WTC11 (cell line): ENCODE results near the gene KCNMA1. TPM values are rescaled to one million over a fixed set of nuclear protein-coding genes. Genes with fewer than 3 reads are reported as not detected.

Source experiments
- ATAC-seq: fragments of 200-7000 bp; cut with Tn5 transposase; 2 replicates; pipeline ENCODE4 v1.10.0; 2021; ENCODE audit warnings: mild to moderate bottlenecking, moderate library complexity
- CTCF ChIA-PET: fragments of 300-600 bp; sonication (Branson Sonifier 250); formaldehyde crosslinking; loops from one replicate; lab custom pipeline; 2021; ENCODE audit warnings: antibody characterized with exemption; lab: Charles Lee
- POLR2A ChIA-PET: fragments of 350-600 bp; sonication (Branson Sonifier 250); formaldehyde crosslinking; loops from one replicate; lab custom pipeline; 2021; ENCODE audit warnings: antibody characterized with exemption; lab: Charles Lee
- DNase-seq: peaks from one replicate; pipeline ENCODE4 v3.0.0; 2021; ENCODE audit warnings: low spot score
- H3K27ac Mint-ChIP-seq: 2 replicates; pipeline ENCODE4 v1.8.0; 2021; ENCODE audit warnings: mixed read lengths
- H3K27me3 Mint-ChIP-seq: 2 replicates; pipeline ENCODE4 v1.8.0; 2021; ENCODE audit warnings: low read depth, mild to moderate bottlenecking, moderate library complexity, mixed read lengths
- H3K36me3 Mint-ChIP-seq: 2 replicates; pipeline ENCODE4 v1.8.0; 2021; ENCODE audit warnings: mixed read lengths
- H3K4me1 Mint-ChIP-seq: 2 replicates; pipeline ENCODE4 v1.8.0; 2022; ENCODE audit warnings: mixed read lengths
- H3K4me3 Mint-ChIP-seq: 2 replicates; pipeline ENCODE4 v1.8.0; 2021; ENCODE audit warnings: mild to moderate bottlenecking, moderate library complexity, mixed read lengths
- H3K9me3 Mint-ChIP-seq: 2 replicates; pipeline ENCODE4 v1.8.0; 2021; ENCODE audit warnings: mixed read lengths
- ATF6 ChIP-seq: sonication (generic); formaldehyde crosslinking; IDR thresholded peaks from 2 replicates; pipeline ENCODE4 v1.8.1; 2023; ENCODE audit warnings: mild to moderate bottlenecking, missing genetic modification reagents
- GABPB1 ChIP-seq: sonication (generic); formaldehyde crosslinking; IDR thresholded peaks from 2 replicates; pipeline ENCODE4 v1.8.1; 2023; ENCODE audit warnings: mild to moderate bottlenecking, missing genetic modification reagents
- IRF2 ChIP-seq: sonication (generic); formaldehyde crosslinking; IDR thresholded peaks from 2 replicates; pipeline ENCODE4 v1.8.0; 2022; ENCODE audit warnings: low read depth, missing genetic modification reagents, borderline replicate concordance
- JAZF1 ChIP-seq: fragments of 250-450 bp; sonication (Bioruptor Pico); IDR thresholded peaks from 2 replicates; pipeline ENCODE4 v1.9.0; 2021; ENCODE audit warnings: moderate library complexity, mild to moderate bottlenecking, inconsistent platforms
- NFE2L1 ChIP-seq: sonication (generic); formaldehyde crosslinking; IDR thresholded peaks from 2 replicates; pipeline ENCODE4 v1.8.1; 2023; ENCODE audit warnings: missing genetic modification reagents
- OVOL2 ChIP-seq: fragments of 250-450 bp; sonication (Bioruptor Pico); IDR thresholded peaks from 2 replicates; pipeline ENCODE4 v1.9.0; 2021; ENCODE audit warnings: mild to moderate bottlenecking, borderline replicate concordance
- PRDM15 ChIP-seq: sonication (generic); formaldehyde crosslinking; IDR thresholded peaks from 2 replicates; pipeline ENCODE4 v1.8.0; 2022; ENCODE audit warnings: missing genetic modification reagents
- SMAD3 ChIP-seq: sonication (generic); formaldehyde crosslinking; IDR thresholded peaks from 2 replicates; pipeline ENCODE4 v1.8.0; 2022; ENCODE audit warnings: missing genetic modification reagents, mild to moderate bottlenecking, borderline replicate concordance
- SMAD4 ChIP-seq: sonication (generic); formaldehyde crosslinking; IDR thresholded peaks from 2 replicates; pipeline ENCODE4 v1.8.0; 2022; ENCODE audit warnings: mild to moderate bottlenecking, missing genetic modification reagents
- SP1 ChIP-seq: sonication (generic); formaldehyde crosslinking; conservative IDR thresholded peaks from 2 replicates; pipeline ENCODE4 v1.8.1; 2022; ENCODE audit warnings: missing genetic modification reagents
- STAT6 ChIP-seq: sonication (generic); formaldehyde crosslinking; conservative IDR thresholded peaks from 2 replicates; pipeline ENCODE4 v1.8.1; 2023; ENCODE audit warnings: mild to moderate bottlenecking, low read depth, missing genetic modification reagents, moderate library complexity
- ZNF263 ChIP-seq: sonication (generic); formaldehyde crosslinking; IDR thresholded peaks from 2 replicates; pipeline ENCODE4 v1.8.1; 2022; ENCODE audit warnings: low read depth, mild to moderate bottlenecking, moderate library complexity, missing genetic modification reagents
- ZNF512 ChIP-seq: sonication (generic); formaldehyde crosslinking; IDR thresholded peaks from 2 replicates; pipeline ENCODE4 v1.8.1; 2022; ENCODE audit warnings: missing genetic modification reagents, borderline replicate concordance
- ZNF532 ChIP-seq: fragments of 250-450 bp; sonication (Bioruptor Pico); IDR thresholded peaks from 2 replicates; pipeline ENCODE4 v1.9.0; 2021; ENCODE audit warnings: mild to moderate bottlenecking, borderline replicate concordance
- ZNF671 ChIP-seq: fragments of 250-450 bp; sonication (Bioruptor Pico); IDR thresholded peaks from 2 replicates; pipeline ENCODE4 v1.8.0; 2021; ENCODE audit warnings: mild to moderate bottlenecking
- total RNA-seq: library from RNA; stranded (reverse); gene quantifications from 3 replicates; pipeline ENCODE4 v1.2.3, GENCODE V29; 2021
- TF ChIP-seq, protein P1 (sequence below): fragments of 250-450 bp; sonication (Bioruptor Pico); IDR thresholded peaks from 2 replicates; pipeline ENCODE4 v1.9.0; 2021; ENCODE audit warnings: mild to moderate bottlenecking

Gene KCNMA1
- total RNA-seq, 1 experiment from 2014 or later, result 7.3 TPM

- TF ChIP-seq SMAD3 (CRISPR knock-in tag), result no peak
- TF ChIP-seq GABPB1 (CRISPR knock-in tag), result 0 out of 2 replicates have a peak, but pooled peaks have one; percentile 28
- no peak for TF ChIP-seq ZNF512 (CRISPR knock-in tag)
- TF ChIP-seq, protein P1, sequence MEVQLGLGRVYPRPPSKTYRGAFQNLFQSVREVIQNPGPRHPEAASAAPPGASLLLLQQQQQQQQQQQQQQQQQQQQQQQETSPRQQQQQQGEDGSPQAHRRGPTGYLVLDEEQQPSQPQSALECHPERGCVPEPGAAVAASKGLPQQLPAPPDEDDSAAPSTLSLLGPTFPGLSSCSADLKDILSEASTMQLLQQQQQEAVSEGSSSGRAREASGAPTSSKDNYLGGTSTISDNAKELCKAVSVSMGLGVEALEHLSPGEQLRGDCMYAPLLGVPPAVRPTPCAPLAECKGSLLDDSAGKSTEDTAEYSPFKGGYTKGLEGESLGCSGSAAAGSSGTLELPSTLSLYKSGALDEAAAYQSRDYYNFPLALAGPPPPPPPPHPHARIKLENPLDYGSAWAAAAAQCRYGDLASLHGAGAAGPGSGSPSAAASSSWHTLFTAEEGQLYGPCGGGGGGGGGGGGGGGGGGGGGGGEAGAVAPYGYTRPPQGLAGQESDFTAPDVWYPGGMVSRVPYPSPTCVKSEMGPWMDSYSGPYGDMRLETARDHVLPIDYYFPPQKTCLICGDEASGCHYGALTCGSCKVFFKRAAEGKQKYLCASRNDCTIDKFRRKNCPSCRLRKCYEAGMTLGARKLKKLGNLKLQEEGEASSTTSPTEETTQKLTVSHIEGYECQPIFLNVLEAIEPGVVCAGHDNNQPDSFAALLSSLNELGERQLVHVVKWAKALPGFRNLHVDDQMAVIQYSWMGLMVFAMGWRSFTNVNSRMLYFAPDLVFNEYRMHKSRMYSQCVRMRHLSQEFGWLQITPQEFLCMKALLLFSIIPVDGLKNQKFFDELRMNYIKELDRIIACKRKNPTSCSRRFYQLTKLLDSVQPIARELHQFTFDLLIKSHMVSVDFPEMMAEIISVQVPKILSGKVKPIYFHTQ (CRISPR knock-in tag), result no peak
- TF ChIP-seq IRF2 (CRISPR knock-in tag), result no peak
- TF ChIP-seq STAT6 (CRISPR knock-in tag), result no peak
- TF ChIP-seq SP1 (CRISPR knock-in tag), result no peak
- no peaks in the 10 kb centered on the region for H3K36me3 Mint-ChIP-seq
- no peak overlapping the region for H3K4me3 Mint-ChIP-seq
- peaks cover 8% of the 10 kb centered on the region for H3K4me1 Mint-ChIP-seq
- no peak for DNase-seq
- ChIA-PET CTCF (interaction anchor here (1.0 to 1.8 kb wide), 5 partner anchors 20 to 464 kb away, joined by 3 to 13 read pairs (median 3); no protein-coding TSS in a partner anchor), POLR2A (no interaction called here)
- H3K27ac Mint-ChIP-seq, result no peak overlapping the region
- H3K9me3 Mint-ChIP-seq, result no peaks in the 10 kb centered on the region
- no peak for ATAC-seq
- no peaks in the 10 kb centered on the region for H3K27me3 Mint-ChIP-seq
Measured at GRCh38 chr10:77247031-77247990, 390.3 kb downstream of the KCNMA1 start.

- H3K36me3 Mint-ChIP-seq, result no peaks in the 10 kb centered on the region
- no peak for TF ChIP-seq OVOL2 (CRISPR knock-in tag)
- TF ChIP-seq ZNF671 (CRISPR knock-in tag), result no peak
- no peak for TF ChIP-seq PRDM15 (CRISPR knock-in tag)
- no peak for TF ChIP-seq JAZF1 (CRISPR knock-in tag)
- TF ChIP-seq ZNF532, result no peak
- TF ChIP-seq NFE2L1, result no peak
- TF ChIP-seq ATF6 (CRISPR knock-in tag), result no peak
- no peak for TF ChIP-seq SMAD4 (CRISPR knock-in tag)
- no peak for TF ChIP-seq ZNF263 (CRISPR knock-in tag)
Measured at GRCh38 chr10:77245953-77246352, 391.7 kb downstream of the KCNMA1 start.

More at GRCh38 chr10:77245953-77246352, 391.7 kb downstream of the KCNMA1 start:
- ChIA-PET CTCF (no interaction called here), POLR2A (no interaction called here)
- H3K27ac Mint-ChIP-seq, result no peak overlapping the region
- no peak overlapping the region for H3K4me3 Mint-ChIP-seq
- H3K9me3 Mint-ChIP-seq, result no peaks in the 10 kb centered on the region
- peaks cover 8% of the 10 kb centered on the region for H3K4me1 Mint-ChIP-seq
- DNase-seq (no peak), ATAC-seq (no peak)
- no peaks in the 10 kb centered on the region for H3K27me3 Mint-ChIP-seq
